GM12878 (cell line): ENCODE results near the gene RRP1B. TPM values are rescaled to one million over a fixed set of nuclear protein-coding genes. Genes with fewer than 3 reads are reported as not detected.

Experiments used
- BACH1 ChIP-seq: fragments of 450-650 bp; IDR thresholded peaks from 2 replicates; pipeline ENCODE4 v1.6.1; 2017; ENCODE audit warnings: mild to moderate bottlenecking, borderline replicate concordance
- BCL11A ChIP-seq: IDR thresholded peaks from 2 replicates; pipeline ENCODE4 v1.6.1; 2011; ENCODE audit warnings: low read depth, low read length
- CHD1 ChIP-seq: IDR thresholded peaks from 2 replicates; pipeline ENCODE4 v1.6.1; 2012; ENCODE audit warnings: low read depth, low read length, improper control_type of control experiment
- EP300 ChIP-seq, 2 experiments: fragments of 150-350 bp in 1 of 2; IDR thresholded peaks; 2 replicates each; pipeline ENCODE4 v1.6.1; 2011 to 2012; ENCODE audit warnings: low read depth in 2 of 2, low read length in 2 of 2, borderline replicate concordance in 1 of 2, improper control_type of control experiment in 1 of 2, inconsistent platforms in 1 of 2; ENCODE audit not compliant: control insufficient read depth in 1 of 2
- HCFC1 ChIP-seq: fragments of 150-350 bp; IDR thresholded peaks from 2 replicates; pipeline ENCODE4 v1.6.1; 2014; ENCODE audit warnings: low read length
- LARP7 ChIP-seq: fragments of 450-650 bp; IDR thresholded peaks from 2 replicates; pipeline ENCODE4 v1.6.1; 2017; ENCODE audit warnings: mild to moderate bottlenecking
- MEF2A ChIP-seq: IDR thresholded peaks from 2 replicates; pipeline ENCODE4 v1.6.1; 2011; ENCODE audit warnings: low read depth, mild to moderate bottlenecking, low read length, moderate library complexity; ENCODE audit not compliant: insufficient read depth
- MEF2B ChIP-seq: fragments of 450-650 bp; IDR thresholded peaks from 2 replicates; pipeline ENCODE4 v1.6.1; 2018; ENCODE audit warnings: mild to moderate bottlenecking, moderate library complexity; ENCODE audit not compliant: partially characterized antibody, poor library complexity, severe bottlenecking
- MTA2 ChIP-seq: fragments of 450-650 bp; IDR thresholded peaks from 2 replicates; pipeline ENCODE4 v1.6.1; 2016; ENCODE audit warnings: low read depth, mild to moderate bottlenecking, moderate library complexity
- NFIC ChIP-seq: IDR thresholded peaks from 2 replicates; pipeline ENCODE4 v1.6.1; 2012; ENCODE audit warnings: low read depth, mild to moderate bottlenecking, inconsistent platforms, low read length, moderate library complexity
- NR2C2 ChIP-seq: IDR thresholded peaks from 2 replicates; pipeline ENCODE4 v1.6.1; 2011; ENCODE audit warnings: borderline replicate concordance, low read depth; ENCODE audit not compliant: control insufficient read depth, insufficient read length
- NRF1 ChIP-seq: conservative IDR thresholded peaks from 2 replicates; pipeline ENCODE4 v1.6.1; 2011; ENCODE audit warnings: mild to moderate bottlenecking, low read depth, low read length, improper control_type of control experiment
- SREBF2 ChIP-seq: IDR thresholded peaks from 2 replicates; pipeline ENCODE4 v1.6.1; 2012; ENCODE audit warnings: mild to moderate bottlenecking, low read length
- ZNF274 ChIP-seq: IDR thresholded peaks from one replicate; pipeline ENCODE4 v1.8.0; 2011; ENCODE audit not compliant: insufficient read length, insufficient read depth
- polyA plus RNA-seq, 11 experiments: library from polyadenylated mRNA; depleted of rRNA in 4 of 11; unstranded in 6 of 11; stranded (reverse) in 5 of 11; fragments of >200 nt; fragmentation: Nextera tagmentation in 4 of 11; fragmentation: Illumina TruSeq in 1 of 11; extraction: Ambion mirVana in 4 of 11; extraction: Trizol in 1 of 11; gene quantifications; 1 replicate in 1 of 11; 2 replicates in 10 of 11; pipeline versions ENCODE4 v1.2.1 to v1.2.3, GENCODE V29; 2011 to 2016; ENCODE audit warnings: inconsistent platforms in 2 of 11, missing spikeins in 2 of 11, low read depth in 1 of 11
- total RNA-seq, 4 experiments: library from RNA; depleted of rRNA in 3 of 4; stranded (reverse); fragments of >200 nt in 3 of 4; fragmentation: Illumina TruSeq in 1 of 4; extraction: Trizol in 1 of 4; gene quantifications; 2 replicates each; pipeline versions ENCODE4 v1.2.1 to v1.2.3, GENCODE V29; 2013 to 2021
- TF ChIP-seq, protein P1 (sequence below): fragments of 450-650 bp; IDR thresholded peaks from 2 replicates; pipeline ENCODE4 v1.6.1; 2017; ENCODE audit warnings: antibody characterized with exemption, mild to moderate bottlenecking, moderate library complexity
- TF ChIP-seq, protein P2 (sequence below): fragments of 450-650 bp; IDR thresholded peaks from 2 replicates; pipeline ENCODE4 v1.6.1; 2016; ENCODE audit warnings: mild to moderate bottlenecking
- TF ChIP-seq, protein P3 (sequence below): fragments of 450-650 bp; conservative IDR thresholded peaks from 2 replicates; pipeline ENCODE4 v1.6.1; 2017; ENCODE audit warnings: mild to moderate bottlenecking, moderate library complexity
- TF ChIP-seq, protein P4 (sequence below): IDR thresholded peaks from 2 replicates; pipeline ENCODE4 v1.6.1; 2012; ENCODE audit warnings: low read length, inconsistent platforms
- TF ChIP-seq, protein P5 (sequence below): IDR thresholded peaks from 2 replicates; pipeline ENCODE4 v1.6.1; 2012; ENCODE audit warnings: low read depth, low read length, improper control_type of control experiment

RRP1B gene
- total and polyA plus RNA-seq, 10 of the 15 experiments (the other 5 are each of a cell fraction or from before 2014, with no cell fraction given): 8.1 to 57.4 (median 38.1) TPM

DNA sequence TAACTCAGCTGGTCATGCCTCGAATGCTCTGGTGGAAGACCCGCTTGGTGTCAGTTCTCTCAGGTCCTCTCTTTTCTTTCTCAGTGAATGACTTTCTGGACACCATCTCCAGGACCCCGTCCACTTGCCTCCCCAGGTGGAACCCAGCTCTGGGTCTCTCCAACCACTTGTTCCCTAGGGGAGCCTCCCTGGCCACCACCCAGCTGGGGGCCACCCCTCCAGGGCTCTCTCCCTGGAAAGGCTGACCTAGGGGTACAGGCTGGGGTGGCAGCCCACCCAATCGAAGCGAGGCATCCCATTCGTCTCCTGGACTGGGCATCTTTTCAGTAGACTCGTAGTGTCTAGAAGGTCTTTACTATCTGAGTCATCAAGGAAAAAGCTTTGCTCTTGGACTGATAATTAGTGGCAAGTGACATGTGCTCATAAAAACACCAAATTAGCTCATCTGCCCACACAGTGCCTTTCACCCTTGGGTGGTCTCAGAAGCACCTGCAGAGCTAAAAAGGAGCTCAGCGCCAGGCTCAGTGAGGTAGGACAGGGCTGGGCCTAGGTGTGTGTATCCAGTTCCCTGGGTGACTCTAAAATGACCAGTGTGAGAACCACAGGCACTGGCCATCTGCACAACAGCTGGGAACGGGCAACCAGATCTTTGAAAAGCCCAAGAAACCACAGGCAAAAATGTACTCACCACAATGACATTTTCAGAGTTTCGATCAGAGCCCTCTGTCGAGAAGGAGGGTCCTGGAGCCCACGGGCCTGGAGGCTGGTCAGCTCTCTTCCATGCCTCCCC is 57.2 kb downstream of the RRP1B start (continued):
- TF ChIP-seq, protein P1, sequence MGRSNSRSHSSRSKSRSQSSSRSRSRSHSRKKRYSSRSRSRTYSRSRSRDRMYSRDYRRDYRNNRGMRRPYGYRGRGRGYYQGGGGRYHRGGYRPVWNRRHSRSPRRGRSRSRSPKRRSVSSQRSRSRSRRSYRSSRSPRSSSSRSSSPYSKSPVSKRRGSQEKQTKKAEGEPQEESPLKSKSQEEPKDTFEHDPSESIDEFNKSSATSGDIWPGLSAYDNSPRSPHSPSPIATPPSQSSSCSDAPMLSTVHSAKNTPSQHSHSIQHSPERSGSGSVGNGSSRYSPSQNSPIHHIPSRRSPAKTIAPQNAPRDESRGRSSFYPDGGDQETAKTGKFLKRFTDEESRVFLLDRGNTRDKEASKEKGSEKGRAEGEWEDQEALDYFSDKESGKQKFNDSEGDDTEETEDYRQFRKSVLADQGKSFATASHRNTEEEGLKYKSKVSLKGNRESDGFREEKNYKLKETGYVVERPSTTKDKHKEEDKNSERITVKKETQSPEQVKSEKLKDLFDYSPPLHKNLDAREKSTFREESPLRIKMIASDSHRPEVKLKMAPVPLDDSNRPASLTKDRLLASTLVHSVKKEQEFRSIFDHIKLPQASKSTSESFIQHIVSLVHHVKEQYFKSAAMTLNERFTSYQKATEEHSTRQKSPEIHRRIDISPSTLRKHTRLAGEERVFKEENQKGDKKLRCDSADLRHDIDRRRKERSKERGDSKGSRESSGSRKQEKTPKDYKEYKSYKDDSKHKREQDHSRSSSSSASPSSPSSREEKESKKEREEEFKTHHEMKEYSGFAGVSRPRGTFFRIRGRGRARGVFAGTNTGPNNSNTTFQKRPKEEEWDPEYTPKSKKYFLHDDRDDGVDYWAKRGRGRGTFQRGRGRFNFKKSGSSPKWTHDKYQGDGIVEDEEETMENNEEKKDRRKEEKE: no peak
- TF ChIP-seq NRF1 (no peak), SREBF2 (no peak), NFIC (no peak), MEF2B (peak; percentile 86), LARP7 (no peak; the same call in 1 of the 2 replicates), NR2C2 (no peak), EP300 (IDR thresholded peaks at IDR 0.05; ENCODE audit: borderline replicate concordance in 1 of 2, control insufficient read depth in 1 of 2, low read depth in 2 of 2, low read length in 2 of 2) (peak in 1 of 2 experiments; percentile 68; a peak in 3 of 4 replicates), ZNF274 (no peak), MEF2A (peak; percentile 78), MTA2 (peak; percentile 97), BCL11A (peak; percentile 93), BACH1 (no peak; the same call in 1 of the 2 replicates), CHD1 (no peak), HCFC1 (no peak)
- TF ChIP-seq, protein P2, sequence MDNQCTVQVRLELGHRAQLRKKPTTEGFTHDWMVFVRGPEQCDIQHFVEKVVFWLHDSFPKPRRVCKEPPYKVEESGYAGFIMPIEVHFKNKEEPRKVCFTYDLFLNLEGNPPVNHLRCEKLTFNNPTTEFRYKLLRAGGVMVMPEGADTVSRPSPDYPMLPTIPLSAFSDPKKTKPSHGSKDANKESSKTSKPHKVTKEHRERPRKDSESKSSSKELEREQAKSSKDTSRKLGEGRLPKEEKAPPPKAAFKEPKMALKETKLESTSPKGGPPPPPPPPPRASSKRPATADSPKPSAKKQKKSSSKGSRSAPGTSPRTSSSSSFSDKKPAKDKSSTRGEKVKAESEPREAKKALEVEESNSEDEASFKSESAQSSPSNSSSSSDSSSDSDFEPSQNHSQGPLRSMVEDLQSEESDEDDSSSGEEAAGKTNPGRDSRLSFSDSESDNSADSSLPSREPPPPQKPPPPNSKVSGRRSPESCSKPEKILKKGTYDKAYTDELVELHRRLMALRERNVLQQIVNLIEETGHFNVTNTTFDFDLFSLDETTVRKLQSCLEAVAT: peak; percentile 82; the same call in 1 of the 2 replicates
- TF ChIP-seq, protein P3, sequence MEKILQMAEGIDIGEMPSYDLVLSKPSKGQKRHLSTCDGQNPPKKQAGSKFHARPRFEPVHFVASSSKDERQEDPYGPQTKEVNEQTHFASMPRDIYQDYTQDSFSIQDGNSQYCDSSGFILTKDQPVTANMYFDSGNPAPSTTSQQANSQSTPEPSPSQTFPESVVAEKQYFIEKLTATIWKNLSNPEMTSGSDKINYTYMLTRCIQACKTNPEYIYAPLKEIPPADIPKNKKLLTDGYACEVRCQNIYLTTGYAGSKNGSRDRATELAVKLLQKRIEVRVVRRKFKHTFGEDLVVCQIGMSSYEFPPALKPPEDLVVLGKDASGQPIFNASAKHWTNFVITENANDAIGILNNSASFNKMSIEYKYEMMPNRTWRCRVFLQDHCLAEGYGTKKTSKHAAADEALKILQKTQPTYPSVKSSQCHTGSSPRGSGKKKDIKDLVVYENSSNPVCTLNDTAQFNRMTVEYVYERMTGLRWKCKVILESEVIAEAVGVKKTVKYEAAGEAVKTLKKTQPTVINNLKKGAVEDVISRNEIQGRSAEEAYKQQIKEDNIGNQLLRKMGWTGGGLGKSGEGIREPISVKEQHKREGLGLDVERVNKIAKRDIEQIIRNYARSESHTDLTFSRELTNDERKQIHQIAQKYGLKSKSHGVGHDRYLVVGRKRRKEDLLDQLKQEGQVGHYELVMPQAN: peak; percentile 20; the same call in 1 of the 2 replicates
- TF ChIP-seq, protein P4, sequence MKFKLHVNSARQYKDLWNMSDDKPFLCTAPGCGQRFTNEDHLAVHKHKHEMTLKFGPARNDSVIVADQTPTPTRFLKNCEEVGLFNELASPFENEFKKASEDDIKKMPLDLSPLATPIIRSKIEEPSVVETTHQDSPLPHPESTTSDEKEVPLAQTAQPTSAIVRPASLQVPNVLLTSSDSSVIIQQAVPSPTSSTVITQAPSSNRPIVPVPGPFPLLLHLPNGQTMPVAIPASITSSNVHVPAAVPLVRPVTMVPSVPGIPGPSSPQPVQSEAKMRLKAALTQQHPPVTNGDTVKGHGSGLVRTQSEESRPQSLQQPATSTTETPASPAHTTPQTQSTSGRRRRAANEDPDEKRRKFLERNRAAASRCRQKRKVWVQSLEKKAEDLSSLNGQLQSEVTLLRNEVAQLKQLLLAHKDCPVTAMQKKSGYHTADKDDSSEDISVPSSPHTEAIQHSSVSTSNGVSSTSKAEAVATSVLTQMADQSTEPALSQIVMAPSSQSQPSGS: no peak
- TF ChIP-seq, protein P5, sequence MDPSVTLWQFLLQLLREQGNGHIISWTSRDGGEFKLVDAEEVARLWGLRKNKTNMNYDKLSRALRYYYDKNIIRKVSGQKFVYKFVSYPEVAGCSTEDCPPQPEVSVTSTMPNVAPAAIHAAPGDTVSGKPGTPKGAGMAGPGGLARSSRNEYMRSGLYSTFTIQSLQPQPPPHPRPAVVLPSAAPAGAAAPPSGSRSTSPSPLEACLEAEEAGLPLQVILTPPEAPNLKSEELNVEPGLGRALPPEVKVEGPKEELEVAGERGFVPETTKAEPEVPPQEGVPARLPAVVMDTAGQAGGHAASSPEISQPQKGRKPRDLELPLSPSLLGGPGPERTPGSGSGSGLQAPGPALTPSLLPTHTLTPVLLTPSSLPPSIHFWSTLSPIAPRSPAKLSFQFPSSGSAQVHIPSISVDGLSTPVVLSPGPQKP: no peak
